DMS153 (cell line): ENCODE data around the gene MAP7D2.

ENCODE experiments used
- DNase-seq: peaks from one replicate; lab custom pipeline; 2025; lab: John Stamatoyannopoulos, UW

Gene MAP7D2

GRCh38 chrX:20112022-20112774 lies 4.5 kb downstream of the MAP7D2 start:
- DNase-seq: no peak

DNA sequence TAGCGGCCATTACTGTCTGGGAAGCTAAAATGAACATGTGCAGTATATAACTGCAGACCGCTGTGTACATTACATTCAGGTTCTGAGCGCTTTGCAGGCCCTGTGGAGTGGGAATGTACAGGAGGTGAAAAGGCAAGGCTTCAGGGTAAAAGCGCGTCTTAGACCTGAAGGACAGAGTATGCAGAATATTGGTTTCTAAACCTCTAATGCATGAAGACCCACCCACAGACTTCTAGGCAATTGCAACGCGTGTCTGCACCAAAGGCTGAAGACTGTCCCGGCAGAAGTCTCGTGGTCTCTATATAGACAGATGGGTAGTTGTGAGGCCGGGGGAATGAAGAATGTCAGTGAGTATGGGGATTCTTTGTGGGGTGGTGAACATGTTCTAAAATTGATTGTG lies 5.4 kb downstream of the MAP7D2 start:
- DNase-seq: no peak

- no peak for DNase-seq
These were observed 14.6 kb downstream of the MAP7D2 start for GRCh38 chrX:20101934-20102581.

GRCh38 chrX:20091499-20091898 lies 25.2 kb downstream of the MAP7D2 start:
- no peak for DNase-seq

- no peak for DNase-seq
These were observed 26.9 kb downstream of the MAP7D2 start for GRCh38 chrX:20089845-20090244.

DNA sequence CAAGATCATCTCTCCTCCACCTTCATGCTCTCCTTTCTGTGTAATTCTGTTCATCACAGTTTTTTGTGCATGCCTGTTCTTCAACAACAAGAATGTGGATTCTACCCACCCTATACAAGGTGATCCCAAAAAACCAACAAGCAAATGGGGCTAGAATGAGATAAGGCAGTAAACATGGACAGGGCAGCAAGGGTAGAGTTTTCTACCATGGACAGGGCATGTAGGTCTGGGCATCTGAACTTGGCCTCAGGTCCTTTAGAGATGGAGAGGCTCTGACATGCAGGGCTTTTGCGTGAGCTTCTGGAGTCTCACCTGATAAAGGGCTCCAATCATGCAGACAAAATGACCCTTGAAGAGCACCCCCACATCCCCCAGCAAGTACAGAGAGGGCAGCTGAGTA lies 36.4 kb downstream of the MAP7D2 start:
- DNase-seq: no peak

- DNase-seq: no peak
These were observed 45.1 kb downstream of the MAP7D2 start for GRCh38 chrX:20071511-20072079.

GRCh38 chrX:20067709-20068561 lies 48.8 kb downstream of the MAP7D2 start:
- DNase-seq: peak; percentile 30

- no peak for DNase-seq
These were observed 49.6 kb downstream of the MAP7D2 start for GRCh38 chrX:20066968-20067708.

DNA sequence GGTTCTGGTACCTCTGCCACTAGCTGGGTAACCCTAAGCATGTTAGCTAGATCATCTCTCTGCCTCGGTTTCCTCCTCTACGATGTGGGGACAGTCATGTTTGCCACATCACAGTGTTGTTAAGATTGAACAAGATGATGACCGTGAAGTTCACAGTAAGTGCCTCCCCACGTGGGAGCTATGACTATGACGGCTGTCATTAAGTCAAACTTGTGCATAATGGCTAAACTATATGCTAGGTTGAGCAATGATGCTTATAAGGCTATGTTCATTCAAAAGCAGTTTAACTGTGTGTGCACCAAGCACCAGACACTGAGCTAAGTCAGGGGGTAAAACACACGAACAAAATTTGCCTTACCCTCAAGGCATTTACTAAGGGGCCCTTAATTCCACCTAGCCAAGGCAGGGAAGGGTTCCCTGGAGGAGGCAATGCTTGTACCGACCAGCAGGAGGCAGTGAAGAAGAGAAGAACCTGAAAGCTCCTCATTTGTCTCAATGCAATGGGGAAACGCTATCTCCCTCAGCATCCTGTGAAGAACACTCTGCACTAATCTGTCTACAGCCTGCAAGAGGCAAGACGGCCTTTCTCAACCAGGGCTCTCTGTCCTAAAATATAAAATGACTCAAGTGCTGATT lies 52.9 kb downstream of the MAP7D2 start:
- no peak for DNase-seq

DNA sequence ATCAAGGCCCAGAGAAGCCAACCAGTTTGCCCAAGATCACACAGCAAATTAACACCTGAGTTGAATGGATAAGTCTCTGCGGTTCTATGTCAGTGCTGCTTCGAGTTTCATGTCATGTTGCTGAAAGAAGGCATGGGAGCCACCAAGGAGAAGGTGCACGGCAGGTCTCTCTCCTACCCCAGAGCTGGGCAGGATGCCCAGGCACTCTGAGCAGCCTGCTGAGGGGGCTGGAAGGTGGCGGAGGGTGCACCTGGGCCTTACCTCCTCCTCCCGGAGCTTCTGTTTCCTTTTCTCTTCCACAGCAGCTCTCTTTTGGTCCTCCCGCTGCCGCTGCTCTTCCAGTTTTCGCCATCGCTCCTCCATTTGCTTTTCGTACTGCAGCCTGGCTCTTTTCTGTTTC lies 53.6 kb downstream of the MAP7D2 start:
- no peak for DNase-seq

DNA sequence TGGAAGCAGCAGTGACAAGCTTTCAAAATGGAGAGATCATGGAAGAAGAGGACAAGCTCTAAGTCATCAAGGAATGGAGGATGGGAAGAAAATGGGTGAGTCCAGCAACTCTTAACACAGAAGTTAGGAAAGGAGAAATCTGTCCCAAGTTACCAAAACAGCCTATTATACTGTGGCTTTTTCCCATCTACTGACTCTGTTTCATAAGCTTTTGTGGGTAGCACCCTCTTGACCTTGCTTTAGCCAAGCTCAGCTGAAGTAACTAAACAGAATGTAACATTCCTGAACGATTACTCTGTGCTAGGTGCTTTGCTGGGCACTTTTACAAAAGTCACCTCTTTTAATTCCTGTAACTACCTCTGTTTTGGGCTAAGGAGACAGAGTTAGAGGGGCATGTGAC lies 54.9 kb downstream of the MAP7D2 start:
- no peak for DNase-seq

DNA sequence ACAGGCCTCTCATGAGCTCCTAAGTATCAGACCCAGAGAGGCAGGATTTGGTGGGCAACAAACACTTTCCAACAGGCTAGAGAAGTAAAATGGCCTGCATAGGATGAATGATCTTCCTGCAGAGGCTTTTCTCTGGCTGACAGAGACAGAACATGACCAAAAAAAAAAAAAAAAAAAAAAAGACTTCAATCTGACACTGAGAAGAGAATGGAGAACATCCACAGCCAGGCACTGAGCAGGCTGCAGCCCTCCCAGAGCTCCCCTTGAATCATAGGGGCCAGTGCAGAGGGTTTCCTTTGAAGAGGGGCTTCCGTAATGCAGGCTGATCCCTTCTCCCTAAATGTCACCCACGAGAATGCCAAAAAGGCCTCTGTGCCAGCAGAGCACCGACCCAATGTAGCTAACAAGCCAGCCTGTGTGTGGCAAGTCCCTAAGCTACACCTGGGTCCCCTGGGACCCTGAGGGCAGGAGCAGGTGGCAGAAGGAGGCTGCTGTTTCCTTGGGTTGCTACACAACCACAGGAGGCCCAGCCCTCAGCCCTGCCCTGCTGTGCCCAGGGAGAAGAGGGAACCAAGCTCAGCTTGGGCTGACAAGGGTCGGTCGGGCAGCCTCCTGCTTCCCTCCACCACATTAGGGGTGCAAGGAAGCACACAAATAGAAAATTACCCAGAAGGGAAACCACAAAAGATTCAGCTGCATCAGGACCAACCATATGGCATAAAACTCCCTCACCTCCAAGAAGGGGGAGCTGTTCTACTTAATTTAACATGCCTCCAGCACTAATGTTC lies 55.6 kb downstream of the MAP7D2 start:
- DNase-seq: peak; percentile 68

GRCh38 chrX:20059467-20060128 lies 57.1 kb downstream of the MAP7D2 start:
- DNase-seq: no peak

- DNase-seq: no peak
These were observed 59.2 kb downstream of the MAP7D2 start for GRCh38 chrX:20057479-20057878.

DNA sequence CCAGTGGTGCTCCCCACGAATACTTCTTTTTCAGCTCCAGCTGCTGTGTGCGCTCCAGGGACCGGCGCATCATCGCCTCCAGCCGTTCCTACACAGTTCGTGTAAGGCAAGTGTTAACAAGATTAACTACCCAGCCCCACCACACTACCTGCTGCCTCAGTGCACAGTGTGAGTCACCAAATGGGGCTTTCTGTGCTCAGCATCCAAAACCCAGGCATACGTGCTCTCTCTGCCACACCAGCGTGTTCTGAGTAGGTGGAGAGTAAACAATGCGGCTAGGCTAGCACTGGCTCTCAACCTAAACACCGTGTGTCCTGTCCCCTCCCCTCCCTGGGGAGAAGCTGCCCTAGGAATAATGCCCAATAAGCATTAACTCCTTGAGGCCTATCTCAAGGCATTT lies 60.0 kb downstream of the MAP7D2 start:
- DNase-seq: peak; percentile 46

GRCh38 chrX:20053537-20053936 lies 63.2 kb downstream of the MAP7D2 start:
- DNase-seq: no peak

GRCh38 chrX:20046864-20047263 lies 69.8 kb downstream of the MAP7D2 start:
- no peak for DNase-seq

DNA sequence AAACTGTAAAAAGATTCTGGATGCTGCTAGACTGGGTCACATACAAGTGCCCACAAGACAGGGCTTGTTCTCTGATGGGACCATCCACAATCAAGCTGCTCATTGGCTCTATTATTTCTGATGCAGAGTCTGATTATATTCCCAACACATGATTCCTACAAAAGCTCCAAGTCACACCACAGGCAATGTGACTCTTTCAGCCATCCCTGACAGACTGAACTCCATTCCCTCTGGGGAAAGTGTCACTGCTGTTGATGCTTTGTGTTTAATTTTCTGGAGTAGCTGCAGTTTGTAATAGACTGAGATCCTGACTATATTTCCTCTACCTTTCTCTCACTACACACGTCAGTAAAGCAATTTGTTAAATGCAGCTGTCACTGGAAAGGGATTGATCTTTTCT lies 70.5 kb downstream of the MAP7D2 start:
- DNase-seq: no peak

DNA sequence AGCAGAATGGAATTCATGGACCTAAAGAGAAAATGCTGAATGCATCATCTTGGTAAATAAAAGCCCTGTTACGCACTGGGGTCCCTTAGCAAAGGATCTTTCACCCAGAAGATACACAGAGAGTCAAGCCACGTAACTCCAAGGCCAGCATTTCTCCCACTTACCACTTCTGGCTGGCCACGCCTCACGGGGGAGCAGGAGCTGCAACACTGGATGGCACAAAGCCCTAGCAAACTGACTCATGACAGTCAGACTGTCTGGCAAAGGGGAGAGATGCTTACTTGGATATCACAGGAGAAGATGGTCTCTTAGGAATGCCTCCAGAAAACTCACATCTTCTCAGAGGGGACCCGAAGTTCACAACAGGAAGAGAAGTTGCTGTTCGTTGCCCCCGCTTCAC lies 74.5 kb downstream of the MAP7D2 start:
- no peak for DNase-seq
